Prostate gland (tissue), 2 donors: ENCODE data around the gene ACVR2A. TPM values are rescaled to one million over a fixed set of nuclear protein-coding genes. Genes with fewer than 3 reads are reported as not detected.

Experiments
- DNase-seq: peaks from one replicate; pipeline ENCODE4 v3.0.0-alpha.2; 2019; ENCODE audit warnings: low spot score
- H3K27ac ChIP-seq, 2 donors: fragments of 200-600 bp; sonication (generic); 2 replicates each; pipeline ENCODE4 v1.5.1; 2017 to 2019
- H3K27me3 ChIP-seq: fragments of 200-600 bp; sonication (generic); replicated peaks from 2 replicates; pipeline ENCODE4 v1.5.1; 2019; ENCODE audit not compliant: insufficient read depth
- H3K36me3 ChIP-seq, 2 donors: fragments of 200-600 bp; sonication (generic); 1 replicate in 1 of 2; 2 replicates in 1 of 2; pipeline versions ENCODE4 v1.5.1 to v1.8.1; 2017 to 2019
- H3K4me1 ChIP-seq: fragments of 200-600 bp; sonication (generic); replicated peaks from 2 replicates; pipeline ENCODE4 v1.5.1; 2019
- H3K4me3 ChIP-seq, 2 donors: fragments of 200-600 bp; sonication (generic); 2 replicates each; pipeline ENCODE4 v1.5.1; 2017 to 2019
- H3K9me3 ChIP-seq: fragments of 200-600 bp; sonication (generic); 2 replicates; pipeline ENCODE4 v1.5.1; 2017
- CTCF ChIP-seq, 4 experiments: fragments of 200-600 bp in 2 of 4; fragments of 450-650 bp in 2 of 4; sonication (generic) in 2 of 4; IDR thresholded peaks; 1 replicate in 3 of 4; 2 replicates in 1 of 4; pipeline ENCODE4 v1.5.1; 2016 to 2019; ENCODE audit warnings: antibody characterized with exemption in 4 of 4, mild to moderate bottlenecking in 2 of 4, moderate library complexity in 2 of 4
- POLR2A ChIP-seq: fragments of 450-650 bp; IDR thresholded peaks from one replicate; pipeline ENCODE4 v1.6.1; 2016; ENCODE audit warnings: antibody characterized with exemption, mild to moderate bottlenecking
- POLR2AphosphoS5 ChIP-seq: sonication (generic); formaldehyde crosslinking; IDR thresholded peaks from one replicate; pipeline ENCODE4 v1.6.1; 2017; ENCODE audit warnings: antibody characterized with exemption
- WGBS: methylation state at CpG from one replicate; pipeline ENCODE4 v1.1.5; 2018; 5-methylcytosine and 5-hydroxymethylcytosine counted together
- intact Hi-C: fragments of 100-400 bp; cut with DNase I; formaldehyde crosslinking; loops from one replicate; pipeline ENCODE4 v1.14.2; 2022
- total RNA-seq, 2 donors: library from RNA; depleted of rRNA; stranded (reverse); fragments of >200 nt; gene quantifications; one replicate each; pipeline ENCODE4 v1.1.0, GENCODE V29; 2016

The ACVR2A gene
- total RNA-seq, 2 donors from 2014 or later: 18.3 to 25.8 TPM

GRCh38 chr2:147924647-147925046 is 79.8 kb downstream of the ACVR2A start:
- DNase-seq: no peak
- Histone ChIP-seq H3K9me3 (no peaks in the 10 kb centered on the region), H3K27ac (no peak overlapping the region), H3K4me3 (no peak overlapping the region), H3K36me3 (no peaks in the 10 kb centered on the region), H3K4me1 (no peaks in the 10 kb centered on the region), H3K27me3 (no peaks in the 10 kb centered on the region)
- 97% methylated on average over 3 of the region's 3 CpGs for WGBS
- TF ChIP-seq POLR2A: no peak
- TF ChIP-seq CTCF (IDR thresholded peaks at IDR 0.05): no peak
- TF ChIP-seq POLR2AphosphoS5: no peak
- intact Hi-C loops: no loop called here

GRCh38 chr2:147925886-147926285 is 81.1 kb downstream of the ACVR2A start:
- H3K36me3 ChIP-seq: no peaks in the 10 kb centered on the region
- intact Hi-C loops: no loop called here
- H3K27ac ChIP-seq: no peak overlapping the region

GRCh38 chr2:147927053-147927588 is 82.3 kb downstream of the ACVR2A start:
- H3K9me3 ChIP-seq: no peaks in the 10 kb centered on the region
- WGBS: 95% methylated on average over 4 of the region's 4 CpGs
- H3K4me3 ChIP-seq: no peak overlapping the region
- DNase-seq: no peak
- no peaks in the 10 kb centered on the region for H3K4me1 ChIP-seq
- TF ChIP-seq POLR2AphosphoS5 (no peak), POLR2A (no peak), CTCF (IDR thresholded peaks at IDR 0.05) (no peak)
- H3K27ac ChIP-seq: no peak overlapping the region
- H3K27me3 ChIP-seq: no peaks in the 10 kb centered on the region
- no peaks in the 10 kb centered on the region for H3K36me3 ChIP-seq
- intact Hi-C loops: no loop called here

More at GRCh38 chr2:147925886-147926285, 81.1 kb downstream of the ACVR2A start:
- H3K9me3 ChIP-seq: no peaks in the 10 kb centered on the region
- H3K27me3 ChIP-seq: no peaks in the 10 kb centered on the region
- DNase-seq: no peak
- no peak for TF ChIP-seq CTCF (IDR thresholded peaks at IDR 0.05)
- TF ChIP-seq POLR2A: no peak
- TF ChIP-seq POLR2AphosphoS5: no peak
- H3K4me1 ChIP-seq: no peaks in the 10 kb centered on the region
- no peak overlapping the region for H3K4me3 ChIP-seq

- Histone ChIP-seq H3K27me3 (no peaks in the 10 kb centered on the region), H3K36me3 (no peaks in the 10 kb centered on the region), H3K4me1 (no peaks in the 10 kb centered on the region), H3K4me3 (no peak overlapping the region), H3K9me3 (no peaks in the 10 kb centered on the region), H3K27ac (no peak overlapping the region)
- DNase-seq: no peak
- no peak for TF ChIP-seq CTCF (IDR thresholded peaks at IDR 0.05)
- TF ChIP-seq POLR2AphosphoS5: no peak
- TF ChIP-seq POLR2A: no peak
- intact Hi-C loops: loop anchor here (10.0 kb wide), 1 partner anchor 581 kb away; no protein-coding TSS in a partner anchor
Observed at GRCh38 chr2:147933931-147934330, 89.1 kb downstream of the ACVR2A start.

GRCh38 chr2:147934881-147935620 is 90.2 kb downstream of the ACVR2A start:
- Histone ChIP-seq H3K36me3 (no peaks in the 10 kb centered on the region), H3K9me3 (no peaks in the 10 kb centered on the region), H3K27me3 (no peaks in the 10 kb centered on the region), H3K27ac (no peak overlapping the region), H3K4me1 (no peaks in the 10 kb centered on the region), H3K4me3 (no peak overlapping the region)
- TF ChIP-seq CTCF (IDR thresholded peaks at IDR 0.05): no peak
- TF ChIP-seq POLR2AphosphoS5: no peak
- no peak for TF ChIP-seq POLR2A
- no peak for DNase-seq
- WGBS: 59% methylated on average over 1 of the region's 1 CpG
- intact Hi-C loops: loop anchor here (5.0 to 10.0 kb wide), 2 partner anchors 580 to 1052 kb away; no protein-coding TSS in a partner anchor
